Adrenal gland (tissue), 12 donors: Measurements from ENCODE around the gene RIMKLB. TPM values are rescaled to one million over a fixed set of nuclear protein-coding genes. Genes with fewer than 3 reads are reported as not detected.

Experiments
- DNase-seq, 7 donors: peaks; one replicate each; pipeline ENCODE4 v3.0.0-alpha.2; 2019 to 2020
- H3K27ac ChIP-seq, 5 donors: fragments of 200-600 bp; sonication (generic) in 4 of 5; 1 replicate in 3 of 5; 2 replicates in 2 of 5; pipeline versions ENCODE4 v1.5.1 to v1.8.0; 2016 to 2020; ENCODE audit warnings: mild to moderate bottlenecking in 1 of 5
- H3K27me3 ChIP-seq: fragments of 200-600 bp; 2 replicates; pipeline ENCODE4 v1.8.0; 2021
- H3K36me3 ChIP-seq, 2 donors: fragments of 200-600 bp; replicated peaks in 1 of 2; 1 replicate in 1 of 2; 2 replicates in 1 of 2; pipeline versions ENCODE4 v1.5.1 to v1.8.0; 2018 to 2022
- H3K4me1 ChIP-seq, 2 donors: fragments of 200-600 bp; replicated peaks in 1 of 2; 1 replicate in 1 of 2; 2 replicates in 1 of 2; pipeline versions ENCODE4 v1.5.1 to v1.8.0; 2018 to 2021
- H3K4me3 ChIP-seq, 4 donors: fragments of 200-600 bp; sonication (generic) in 3 of 4; one replicate each; pipeline ENCODE4 v1.5.1; 2016 to 2018
- H3K9me3 ChIP-seq, 3 donors: fragments of 200-600 bp; sonication (generic) in 1 of 3; replicated peaks in 1 of 3; 1 replicate in 2 of 3; 2 replicates in 1 of 3; pipeline versions ENCODE4 v1.5.1 to v1.8.0; 2016 to 2021
- CTCF ChIP-seq, 6 experiments: fragments of 450-650 bp in 4 of 6; fragments of 200-600 bp in 2 of 6; sonication (generic) in 1 of 6; IDR thresholded peaks; 1 replicate in 5 of 6; 2 replicates in 1 of 6; pipeline versions ENCODE4 v1.5.1 to v1.8.0; 2016 to 2021; ENCODE audit warnings: antibody characterized with exemption in 6 of 6, mild to moderate bottlenecking in 2 of 6, moderate library complexity in 1 of 6
- POLR2A ChIP-seq, 2 donors: fragments of 450-650 bp; IDR thresholded peaks; one replicate each; pipeline ENCODE4 v1.6.1; 2017; ENCODE audit warnings: antibody characterized with exemption in 2 of 2, mild to moderate bottlenecking in 2 of 2, moderate library complexity in 1 of 2
- WGBS, 4 donors: extraction: QIAGEN DNeasy Blood & Tissue Kit in 2 of 4; methylation state at CpG; one replicate each; pipeline versions ENCODE4 v1.1.5 to v1.1.7; 2013 to 2017; 5-methylcytosine and 5-hydroxymethylcytosine counted together
- intact Hi-C, 2 donors: fragments of 100-400 bp; cut with DNase I; formaldehyde crosslinking; loops; one replicate each; pipeline versions ENCODE4 v1.14.1 to v1.15.0; 2022 to 2023
- polyA plus RNA-seq, 3 donors: library from polyadenylated mRNA; stranded (reverse); fragments of 200-250 nt in 2 of 3; fragments of 350-450 nt in 1 of 3; fragmentation: Illumina TruSeq in 1 of 3; extraction: RNeasy Lipid Tissue Mini Kit (QIAGEN cat#74804) in 1 of 3; gene quantifications; one replicate each; pipeline ENCODE4 v1.2.3, GENCODE V29; 2013 to 2014
- total RNA-seq, 9 donors: library from RNA; depleted of rRNA in 4 of 9; stranded (reverse); fragments of >200 nt in 4 of 9; fragments of 120-200 nt in 1 of 9; fragmentation: NEBNext Ultra II Directional in 1 of 9; extraction: Animal tissue kit (Norgen Biotek cat#: 25700) in 1 of 9; gene quantifications; one replicate each; pipeline versions ENCODE4 v1.1.0 to v1.2.4, GENCODE V29; 2013 to 2023
- donor health status: healthy with polysubstance abuse.
- donor health status: Bipolar disorder and iron deficiency.
- donor health status: DM: yes; HTN: yes; CAD: no.
- donor health status: DM: no; HTN: no; CAD: no.
- donor health status: DM: no; HTN: no; CAD: no.
- donor health status: DM: yes; HTN: yes; CAD: no.

The RIMKLB gene
- total and polyA plus RNA-seq, 12 donors = 10.0 to 225 (median 22.1) TPM

- TF ChIP-seq POLR2A (IDR thresholded peaks at IDR 0.05) (no peak), CTCF (IDR thresholded peaks at IDR 0.05) (peak; percentile 47 to 93 (median 76))
- H3K36me3 ChIP-seq = no peaks in the 10 kb centered on the region
- intact Hi-C loops = loop anchor here in 1 of 2 donors (2.0 kb wide), 1 partner anchor 141 kb away; no protein-coding TSS in a partner anchor
- H3K4me3 ChIP-seq = no peak overlapping the region
- no peaks in the 10 kb centered on the region for H3K27me3 ChIP-seq
- H3K27ac ChIP-seq = no peak overlapping the region
- no peaks in the 10 kb centered on the region for H3K9me3 ChIP-seq
- WGBS, 4 donors = 46 to 49% (median 48%) methylated on average over 8 of the region's 8 CpGs
- no peaks in the 10 kb centered on the region for H3K4me1 ChIP-seq
- peak; percentile 16 to 55 (median 37) for DNase-seq
Measured at GRCh38 chr12:8823565-8824300, 125.9 kb downstream of the RIMKLB start.

GRCh38 chr12:8827551-8828256, 129.9 kb downstream of the RIMKLB start:
- WGBS, 4 donors = 74 to 94% (median 86%) methylated on average over 2 to 4 of the region's 4 CpGs
- no peak for DNase-seq
- Histone ChIP-seq H3K36me3 (no peaks in the 10 kb centered on the region), H3K27me3 (no peaks in the 10 kb centered on the region), H3K4me3 (no peak overlapping the region), H3K9me3 (no peaks in the 10 kb centered on the region), H3K4me1 (no peaks in the 10 kb centered on the region), H3K27ac (no peak overlapping the region)
- intact Hi-C loops = loop anchor here in 1 of 2 donors (5.0 kb wide), 1 partner anchor 145 kb away; no protein-coding TSS in a partner anchor
- TF ChIP-seq POLR2A (IDR thresholded peaks at IDR 0.05) = no peak
- no peak for TF ChIP-seq CTCF (IDR thresholded peaks at IDR 0.05)

GRCh38 chr12:8828257-8829124, 130.7 kb downstream of the RIMKLB start:
- Histone ChIP-seq H3K36me3 (no peaks in the 10 kb centered on the region), H3K27me3 (no peaks in the 10 kb centered on the region), H3K27ac (no peak overlapping the region), H3K4me1 (no peaks in the 10 kb centered on the region), H3K4me3 (no peak overlapping the region), H3K9me3 (no peaks in the 10 kb centered on the region)
- DNase-seq = no peak
- intact Hi-C loops = loop anchor here in 1 of 2 donors (5.0 kb wide), 1 partner anchor 146 kb away; no protein-coding TSS in a partner anchor
- TF ChIP-seq POLR2A (IDR thresholded peaks at IDR 0.05) = no peak
- TF ChIP-seq CTCF (IDR thresholded peaks at IDR 0.05) = no peak
- 70 to 83% (median 76%) methylated on average over 2 to 9 of the region's 9 CpGs for WGBS, 4 donors
